ENCODE measurements around the gene CNKSR3.

CNKSR3 gene

GRCh38 chr6:154510144-154510905 lies at the start of gene CNKSR3:
Gene CNKSR3 (minus strand): TSS chr6:154510685. CDS start chr6:154510114, 571 bp downstream.
- no peak within 1 kb of the TSS for H3K9ac ChIP-seq (ENCODE audit: low read depth, low read length)
- H3K36me3 ChIP-seq (ENCODE audit: insufficient read depth, low read length): no peaks in the 10 kb centered on the region
- H3K27me3 ChIP-seq (ENCODE audit: insufficient read depth, low read length, poor library complexity): peaks cover 22% of the 10 kb centered on the region
- H3K4me1 ChIP-seq (ENCODE audit: insufficient read depth, low read length): no peaks in the 10 kb centered on the region
- no peaks in the 10 kb centered on the region for H4K20me1 ChIP-seq (ENCODE audit: insufficient read depth, low read length)
- no peak for TF ChIP-seq CTCF (IDR thresholded peaks at IDR 0.05; ENCODE audit: borderline replicate concordance, extremely low read depth, low read length, poor library complexity, severe bottlenecking)
- TF ChIP-seq EZH2 (IDR thresholded peaks at IDR 0.05; ENCODE audit: borderline replicate concordance, low read depth, low read length, severe bottlenecking): no peak
- H2AFZ ChIP-seq (ENCODE audit: low read depth, low read length): no peak within 1 kb of the TSS; the same call in 1 of the 2 replicates
- H3K79me2 ChIP-seq (ENCODE audit: insufficient read depth, low read length): no peaks in the 10 kb centered on the region
- H3K9me3 ChIP-seq (ENCODE audit: insufficient read depth, low read length, severe bottlenecking): no peaks in the 10 kb centered on the region
- H3K4me3 ChIP-seq (ENCODE audit: low read depth in 1 of 2, low read length in 2 of 2): no peak within 1 kb of the TSS
- no peak for ATAC-seq (ENCODE audit: insufficient read depth, low read depth)
- no peak for DNase-seq
- H3K4me2 ChIP-seq (ENCODE audit: insufficient read depth, low read length): no peak within 1 kb of the TSS
- no peak within 1 kb of the TSS for H3K27ac ChIP-seq (ENCODE audit: low read length)

- no peak for ATAC-seq (ENCODE audit: insufficient read depth, low read depth)
- no peaks in the 10 kb centered on the region for H3K79me2 ChIP-seq (ENCODE audit: insufficient read depth, low read length)
- no peaks in the 10 kb centered on the region for H3K36me3 ChIP-seq (ENCODE audit: insufficient read depth, low read length)
- no peaks in the 10 kb centered on the region for H3K4me1 ChIP-seq (ENCODE audit: insufficient read depth, low read length)
- H3K27ac ChIP-seq (ENCODE audit: low read length): no peak overlapping the region
- no peaks in the 10 kb centered on the region for H3K9me3 ChIP-seq (ENCODE audit: insufficient read depth, low read length, severe bottlenecking)
- H2AFZ ChIP-seq (ENCODE audit: low read depth, low read length): no peak overlapping the region
- H3K4me3 ChIP-seq (ENCODE audit: low read depth in 1 of 2, low read length in 2 of 2): no peak overlapping the region
- TF ChIP-seq EZH2 (IDR thresholded peaks at IDR 0.05; ENCODE audit: borderline replicate concordance, low read depth, low read length, severe bottlenecking) (no peak), CTCF (IDR thresholded peaks at IDR 0.05; ENCODE audit: borderline replicate concordance, extremely low read depth, low read length, poor library complexity, severe bottlenecking) (no peak)
- no peaks in the 10 kb centered on the region for H4K20me1 ChIP-seq (ENCODE audit: insufficient read depth, low read length)
- H3K4me2 ChIP-seq (ENCODE audit: insufficient read depth, low read length): no peak overlapping the region
- H3K9ac ChIP-seq (ENCODE audit: low read depth, low read length): no peak overlapping the region
- no peak for DNase-seq
- H3K27me3 ChIP-seq (ENCODE audit: insufficient read depth, low read length, poor library complexity): no peaks in the 10 kb centered on the region
These were observed 48.5 kb upstream of the CNKSR3 start for GRCh38 chr6:154558984-154559383.

GRCh38 chr6:154558513-154558912 lies 48.0 kb upstream of the CNKSR3 start:
- DNase-seq (no peak), ATAC-seq (ENCODE audit: insufficient read depth, low read depth) (no peak)
- H3K4me1 ChIP-seq (ENCODE audit: insufficient read depth, low read length): no peaks in the 10 kb centered on the region
- H3K36me3 ChIP-seq (ENCODE audit: insufficient read depth, low read length): no peaks in the 10 kb centered on the region
- no peaks in the 10 kb centered on the region for H3K27me3 ChIP-seq (ENCODE audit: insufficient read depth, low read length, poor library complexity)
- no peaks in the 10 kb centered on the region for H3K79me2 ChIP-seq (ENCODE audit: insufficient read depth, low read length)
- H3K4me3 ChIP-seq (ENCODE audit: low read depth in 1 of 2, low read length in 2 of 2): no peak overlapping the region
- no peak overlapping the region for H3K27ac ChIP-seq (ENCODE audit: low read length)
- H3K9ac ChIP-seq (ENCODE audit: low read depth, low read length): no peak overlapping the region
- TF ChIP-seq CTCF (IDR thresholded peaks at IDR 0.05; ENCODE audit: borderline replicate concordance, extremely low read depth, low read length, poor library complexity, severe bottlenecking) (no peak), EZH2 (IDR thresholded peaks at IDR 0.05; ENCODE audit: borderline replicate concordance, low read depth, low read length, severe bottlenecking) (no peak)
- no peaks in the 10 kb centered on the region for H4K20me1 ChIP-seq (ENCODE audit: insufficient read depth, low read length)
- no peak overlapping the region for H2AFZ ChIP-seq (ENCODE audit: low read depth, low read length)
- H3K9me3 ChIP-seq (ENCODE audit: insufficient read depth, low read length, severe bottlenecking): no peaks in the 10 kb centered on the region
- H3K4me2 ChIP-seq (ENCODE audit: insufficient read depth, low read length): no peak overlapping the region

Data from DND-41 (cell line).